ES-I3 (cell line): Measurements from ENCODE around the gene GPR15.

Source experiments
- H3K36me3 ChIP-seq: 2 replicates; pipeline ENCODE4 v1.6.1; 2013; ENCODE audit warnings: mild to moderate bottlenecking, low read length, control low read depth, moderate library complexity; ENCODE audit not compliant: insufficient read depth
- H3K4me1 ChIP-seq: 2 replicates; pipeline ENCODE4 v1.6.1; 2013; ENCODE audit warnings: mild to moderate bottlenecking, control low read depth, low read length; ENCODE audit not compliant: insufficient read depth
- H3K9ac ChIP-seq: 2 replicates; pipeline ENCODE4 v1.6.1; 2013; ENCODE audit warnings: low read depth, mild to moderate bottlenecking, low read length, moderate library complexity
- H3K9me3 ChIP-seq: 2 replicates; pipeline ENCODE4 v1.6.1; 2013; ENCODE audit warnings: mild to moderate bottlenecking, low read length, moderate library complexity; ENCODE audit not compliant: control insufficient read depth, insufficient read depth

GPR15 gene

GRCh38 chr3:98580401-98581386 is 48.9 kb downstream of the GPR15 start:
- Histone ChIP-seq H3K9me3 (no peaks in the 10 kb centered on the region), H3K4me1 (peaks cover 12% of the 10 kb centered on the region), H3K36me3 (peaks cover 6% of the 10 kb centered on the region), H3K9ac (no peak overlapping the region)

- Histone ChIP-seq H3K36me3 (peaks cover 9% of the 10 kb centered on the region), H3K9me3 (no peaks in the 10 kb centered on the region)
Measured at GRCh38 chr3:98581474-98581873, 49.7 kb downstream of the GPR15 start.

GRCh38 chr3:98582042-98582441 is 50.3 kb downstream of the GPR15 start:
- peaks cover 9% of the 10 kb centered on the region for H3K36me3 ChIP-seq
- peaks cover 12% of the 10 kb centered on the region for H3K4me1 ChIP-seq
- no peak overlapping the region for H3K9ac ChIP-seq
- no peaks in the 10 kb centered on the region for H3K9me3 ChIP-seq

More at GRCh38 chr3:98581474-98581873, 49.7 kb downstream of the GPR15 start:
- peaks cover 12% of the 10 kb centered on the region for H3K4me1 ChIP-seq
- no peak overlapping the region for H3K9ac ChIP-seq

GRCh38 chr3:98583766-98584165 is 52.0 kb downstream of the GPR15 start:
- Histone ChIP-seq H3K36me3 (peaks cover 3% of the 10 kb centered on the region), H3K9me3 (no peaks in the 10 kb centered on the region), H3K4me1 (peaks cover 12% of the 10 kb centered on the region), H3K9ac (no peak overlapping the region)
